Ishikawa (cell line): ENCODE data around the gene VEPH1.
A peak's percentile ranks its signal among the peaks of the same experiment; 100 is the strongest.

Source experiments
- CEBPB ChIP-seq: IDR thresholded peaks from 2 replicates; pipeline ENCODE4 v1.6.1; 2012
- CREB1 ChIP-seq: IDR thresholded peaks from 2 replicates; pipeline ENCODE4 v1.6.1; 2012; ENCODE audit warnings: low read depth
- EGR1 ChIP-seq: IDR thresholded peaks from 2 replicates; pipeline ENCODE4 v1.6.1; 2012
- EP300 ChIP-seq: IDR thresholded peaks from 2 replicates; pipeline ENCODE4 v1.6.1; 2012; ENCODE audit warnings: borderline replicate concordance
- FOXM1 ChIP-seq: IDR thresholded peaks from 2 replicates; pipeline ENCODE4 v1.6.1; 2012; ENCODE audit warnings: low read depth, borderline replicate concordance
- NFIC ChIP-seq: IDR thresholded peaks from 2 replicates; pipeline ENCODE4 v1.6.1; 2012
- RAD21 ChIP-seq: IDR thresholded peaks from 2 replicates; pipeline ENCODE4 v1.6.1; 2012; ENCODE audit warnings: low read depth
- REST ChIP-seq: IDR thresholded peaks from 2 replicates; pipeline ENCODE4 v1.6.1; 2012; ENCODE audit warnings: low read depth, mild to moderate bottlenecking
- TAF1 ChIP-seq: IDR thresholded peaks from 2 replicates; pipeline ENCODE4 v1.6.1; 2012; ENCODE audit warnings: low read depth, mild to moderate bottlenecking
- TCF12 ChIP-seq: IDR thresholded peaks from 2 replicates; pipeline ENCODE4 v1.6.1; 2012; ENCODE audit warnings: low read depth
- TEAD4 ChIP-seq: IDR thresholded peaks from 2 replicates; pipeline ENCODE4 v1.6.1; 2012
- YY1 ChIP-seq: IDR thresholded peaks from 2 replicates; pipeline ENCODE4 v1.6.1; 2012; ENCODE audit warnings: low read depth
- ZBTB7A ChIP-seq: IDR thresholded peaks from 2 replicates; pipeline ENCODE4 v1.6.1; 2012; ENCODE audit warnings: low read depth
- TF ChIP-seq, protein P1 (sequence below): IDR thresholded peaks from 2 replicates; pipeline ENCODE4 v1.6.1; 2012
- TF ChIP-seq, protein P2 (sequence below): IDR thresholded peaks from 2 replicates; pipeline ENCODE4 v1.6.1; 2012

VEPH1 gene

GRCh38 chr3:157257101-157257500 lies 246.1 kb downstream of the VEPH1 start:
- TF ChIP-seq REST (no peak), CEBPB (no peak)

DNA sequence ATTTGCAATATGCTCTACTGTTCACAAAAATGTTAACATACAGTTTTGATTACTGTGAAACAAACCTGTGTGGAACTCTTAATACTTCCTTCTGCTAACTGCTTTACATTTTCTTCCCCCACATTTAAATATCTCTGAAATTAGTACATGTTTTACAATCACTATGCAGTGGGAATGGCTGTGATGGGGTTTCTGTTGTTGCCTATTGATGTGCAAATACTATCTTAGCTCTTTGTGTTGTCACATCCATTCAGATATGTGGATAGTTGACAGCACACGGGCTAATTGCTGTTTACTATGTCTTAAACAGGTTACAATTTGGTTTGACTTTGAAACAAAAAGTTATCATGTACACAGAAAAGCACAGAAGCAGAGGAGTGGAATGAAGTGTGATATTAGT lies 247.4 kb downstream of the VEPH1 start:
- no peak for TF ChIP-seq ZBTB7A
- no peak for TF ChIP-seq RAD21
- TF ChIP-seq EP300 = no peak
- TF ChIP-seq TCF12 = no peak

DNA sequence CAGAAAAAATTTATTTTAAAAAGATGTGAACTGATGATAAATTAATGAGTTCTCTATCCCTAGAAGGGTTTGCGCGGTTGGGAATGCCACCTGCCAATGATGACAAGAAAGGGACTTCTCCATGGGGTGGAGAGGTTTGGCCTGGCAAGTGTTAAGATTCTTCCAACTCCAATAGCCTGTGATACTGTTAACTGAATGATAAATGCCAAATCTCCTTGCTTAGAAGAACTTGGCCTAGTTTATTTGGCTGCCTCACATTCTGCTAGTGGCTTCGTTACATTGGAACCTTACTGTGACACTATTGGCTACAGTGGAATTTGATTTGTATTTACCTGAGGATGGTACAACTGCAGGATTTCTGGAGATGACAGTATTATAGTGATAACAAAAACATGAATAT lies 251.5 kb downstream of the VEPH1 start:
- TF ChIP-seq NFIC = no peak
- TF ChIP-seq TEAD4 = no peak
- TF ChIP-seq EGR1 = no peak
- TF ChIP-seq TCF12 = no peak
- no peak for TF ChIP-seq CREB1
- TF ChIP-seq REST = no peak
- TF ChIP-seq, protein P1, sequence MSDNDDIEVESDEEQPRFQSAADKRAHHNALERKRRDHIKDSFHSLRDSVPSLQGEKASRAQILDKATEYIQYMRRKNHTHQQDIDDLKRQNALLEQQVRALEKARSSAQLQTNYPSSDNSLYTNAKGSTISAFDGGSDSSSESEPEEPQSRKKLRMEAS = no peak
- TF ChIP-seq YY1 = no peak
- no peak for TF ChIP-seq TAF1
- TF ChIP-seq ZBTB7A = no peak
- TF ChIP-seq, protein P2, sequence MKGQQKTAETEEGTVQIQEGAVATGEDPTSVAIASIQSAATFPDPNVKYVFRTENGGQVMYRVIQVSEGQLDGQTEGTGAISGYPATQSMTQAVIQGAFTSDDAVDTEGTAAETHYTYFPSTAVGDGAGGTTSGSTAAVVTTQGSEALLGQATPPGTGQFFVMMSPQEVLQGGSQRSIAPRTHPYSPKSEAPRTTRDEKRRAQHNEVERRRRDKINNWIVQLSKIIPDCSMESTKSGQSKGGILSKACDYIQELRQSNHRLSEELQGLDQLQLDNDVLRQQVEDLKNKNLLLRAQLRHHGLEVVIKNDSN = no peak
- TF ChIP-seq RAD21 = no peak
- TF ChIP-seq EP300 = no peak
- no peak for TF ChIP-seq FOXM1
- no peak for TF ChIP-seq CEBPB

GRCh38 chr3:157249606-157250005 lies 253.6 kb downstream of the VEPH1 start:
- no peak for TF ChIP-seq FOXM1
- no peak for TF ChIP-seq CREB1
- TF ChIP-seq TEAD4 = no peak
- no peak for TF ChIP-seq TAF1
- TF ChIP-seq YY1 = no peak
- TF ChIP-seq REST = no peak
- TF ChIP-seq, protein P1 = no peak
- TF ChIP-seq EGR1 = no peak
- no peak for TF ChIP-seq TCF12
- TF ChIP-seq, protein P2 = no peak
- no peak for TF ChIP-seq NFIC
- no peak for TF ChIP-seq RAD21
- TF ChIP-seq ZBTB7A = no peak
- TF ChIP-seq EP300 = no peak

DNA sequence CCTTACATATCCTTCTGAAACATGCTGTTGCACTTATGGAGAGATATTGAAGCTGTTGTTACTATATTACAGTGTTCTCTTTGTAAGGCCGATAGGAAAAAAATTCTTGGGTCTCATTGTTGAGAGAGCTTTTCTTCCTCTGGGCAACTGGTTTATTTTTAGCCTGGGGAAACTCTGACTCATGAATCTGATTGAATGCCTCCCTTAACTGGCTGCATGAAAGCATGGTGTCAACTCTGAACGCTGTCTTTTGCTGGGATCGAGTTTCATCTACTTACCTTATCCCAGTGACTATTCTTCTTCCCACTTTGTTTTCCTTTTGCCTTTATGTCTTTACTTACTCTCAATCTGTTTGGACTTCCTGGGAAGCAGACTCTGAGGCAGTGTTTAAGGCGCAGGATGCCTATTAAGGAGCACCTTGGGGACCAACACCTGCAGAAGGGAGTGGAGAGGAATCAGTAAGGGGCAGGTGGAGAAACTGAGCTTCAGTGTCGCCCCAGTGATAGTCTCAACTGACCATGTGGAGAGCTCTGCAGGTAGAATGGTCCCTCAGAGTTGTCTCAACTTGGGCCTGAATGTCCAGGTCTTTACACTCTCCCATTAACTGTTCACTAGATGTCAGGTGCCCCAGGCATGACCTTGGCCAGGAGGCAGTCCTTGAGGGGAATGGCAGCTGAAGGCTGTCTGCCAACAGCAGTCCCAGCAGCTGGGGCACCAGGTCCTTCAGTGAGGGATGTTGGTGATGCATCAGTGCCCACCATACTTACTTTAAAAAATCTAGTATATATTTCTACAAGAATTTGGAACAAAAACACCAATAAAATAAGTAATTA lies 254.4 kb downstream of the VEPH1 start:
- TF ChIP-seq REST (no peak), EGR1 (no peak), TEAD4 (peak; percentile 26; the same call in 1 of the 2 replicates), YY1 (no peak), TAF1 (no peak), RAD21 (no peak), NFIC (no peak), FOXM1 (no peak), EP300 (peak; percentile 40; the same call in 1 of the 2 replicates)
- TF ChIP-seq, protein P2 = no peak
- TF ChIP-seq, protein P1 = 0 out of 2 replicates have a peak, but pooled peaks have one; percentile 17
